ENCODE results near the gene IL2. TPM values are rescaled to one million over a fixed set of nuclear protein-coding genes. Genes with fewer than 3 reads are reported as not detected.

IL2 gene
- not detected for total RNA-seq
- polyA plus RNA-seq (ENCODE audit: insufficient read depth, low read depth, low replicate concordance) = not detected
- long read RNA-seq, donor 1 = 0 reads
- long read RNA-seq, donor 2 = 0 reads

- Histone ChIP-seq H3K4me3 (no peak within 1 kb of the TSS), H3K4me1 (no peaks in the 10 kb centered on the region), H3K36me3 (ENCODE audit: low read depth, missing control alignments) (no peaks in the 10 kb centered on the region), H3K9me3 (no peaks in the 10 kb centered on the region), H3K27ac (no peak within 1 kb of the TSS), H3K27me3 (no peaks in the 10 kb centered on the region)
- intact Hi-C loops (cut with DNase I; ENCODE audit: low total_unique reads) = no loop called here
- no peak for DNase-seq
- WGBS, 2 donors = 81 to 87% methylated on average over 2 of the region's 2 CpGs
- no peak for TF ChIP-seq POLR2A (IDR thresholded peaks at IDR 0.05)
- no peak for TF ChIP-seq CTCF (IDR thresholded peaks at IDR 0.05)
Measured at GRCh38 chr4:122456231-122457116, at the start of gene IL2. Gene IL2 (minus strand): TSS chr4:122456725. CDS start chr4:122456440, 285 bp downstream.

GRCh38 chr4:122503214-122503613 is 46.7 kb upstream of the IL2 start:
- no peak overlapping the region for H3K27ac ChIP-seq
- H3K27me3 ChIP-seq = no peaks in the 10 kb centered on the region
- TF ChIP-seq CTCF (IDR thresholded peaks at IDR 0.05) = no peak
- no peaks in the 10 kb centered on the region for H3K36me3 ChIP-seq (ENCODE audit: low read depth, missing control alignments)
- no peak for DNase-seq
- no peaks in the 10 kb centered on the region for H3K4me1 ChIP-seq
- H3K4me3 ChIP-seq = no peak overlapping the region
- intact Hi-C loops (cut with DNase I; ENCODE audit: low total_unique reads) = no loop called here
- WGBS, 2 donors = 59 to 74% methylated on average over 3 of the region's 3 CpGs
- no peaks in the 10 kb centered on the region for H3K9me3 ChIP-seq

- H3K36me3 ChIP-seq (ENCODE audit: low read depth, missing control alignments) = no peaks in the 10 kb centered on the region
- intact Hi-C loops (cut with DNase I; ENCODE audit: low total_unique reads) = no loop called here
- no peaks in the 10 kb centered on the region for H3K27me3 ChIP-seq
- no peak overlapping the region for H3K4me3 ChIP-seq
- 51 to 54% methylated on average over 4 of the region's 4 CpGs for WGBS, 2 donors
- TF ChIP-seq POLR2A (IDR thresholded peaks at IDR 0.05) (no peak), CTCF (IDR thresholded peaks at IDR 0.05) (no peak)
- no peaks in the 10 kb centered on the region for H3K9me3 ChIP-seq
- no peak overlapping the region for H3K27ac ChIP-seq
- H3K4me1 ChIP-seq = no peaks in the 10 kb centered on the region
- DNase-seq = no peak
Measured at GRCh38 chr4:122500852-122501501, 44.5 kb upstream of the IL2 start.

GRCh38 chr4:122489061-122489460 is 32.5 kb upstream of the IL2 start:
- Histone ChIP-seq H3K9me3 (no peaks in the 10 kb centered on the region), H3K36me3 (ENCODE audit: low read depth, missing control alignments) (no peaks in the 10 kb centered on the region), H3K27me3 (no peaks in the 10 kb centered on the region), H3K27ac (no peak overlapping the region), H3K4me1 (no peaks in the 10 kb centered on the region), H3K4me3 (no peak overlapping the region)
- TF ChIP-seq POLR2A (IDR thresholded peaks at IDR 0.05) = no peak
- no peak for TF ChIP-seq CTCF (IDR thresholded peaks at IDR 0.05)
- intact Hi-C loops (cut with DNase I; ENCODE audit: low total_unique reads) = no loop called here
- DNase-seq = no peak
